GM23338 (cell line): ENCODE data around the gene DHRS7C. TPM values are rescaled to one million over a fixed set of nuclear protein-coding genes. Genes with fewer than 3 reads are reported as not detected.

Source experiments
- ATAC-seq: fragments of 200-7000 bp; cut with Tn5 transposase; 3 replicates; pipeline ENCODE4 v1.9.1; 2020
- DNase-seq: peaks from one replicate; pipeline ENCODE4 v3.0.0-alpha.2; 2015; ENCODE audit warnings: low spot score
- H2AFZ ChIP-seq: fragments of 200-600 bp; sonication (generic); 2 replicates; pipeline ENCODE4 v1.8.0; 2016; ENCODE audit warnings: antibody characterized with exemption, mild to moderate bottlenecking, moderate library complexity
- H3F3A ChIP-seq: fragments of 200-600 bp; sonication (generic); replicated peaks from 2 replicates; pipeline ENCODE4 v1.8.0; 2017; ENCODE audit warnings: antibody characterized with exemption, mixed run types, low read depth
- H3K27ac ChIP-seq: fragments of 200-600 bp; sonication (generic); 2 replicates; pipeline ENCODE4 v1.6.1; 2016; ENCODE audit warnings: low read depth
- H3K27me3 ChIP-seq: fragments of 200-600 bp; sonication (generic); 2 replicates; pipeline ENCODE4 v1.8.0; 2016; ENCODE audit warnings: mild to moderate bottlenecking, mixed run types, moderate library complexity; ENCODE audit not compliant: insufficient read depth
- H3K36me3 ChIP-seq: fragments of 200-600 bp; sonication (generic); 2 replicates; pipeline ENCODE4 v1.8.0; 2016; ENCODE audit warnings: mild to moderate bottlenecking; ENCODE audit not compliant: insufficient read depth
- H3K4me1 ChIP-seq: fragments of 200-600 bp; sonication (generic); 2 replicates; pipeline ENCODE4 v1.8.0; 2016; ENCODE audit warnings: mild to moderate bottlenecking, moderate library complexity; ENCODE audit not compliant: insufficient read depth
- H3K4me2 ChIP-seq: fragments of 200-600 bp; sonication (generic); 2 replicates; pipeline ENCODE4 v1.7.1; 2017; ENCODE audit warnings: mixed run types
- H3K4me3 ChIP-seq: fragments of 200-600 bp; sonication (generic); 2 replicates; pipeline ENCODE4 v1.6.1; 2016; ENCODE audit warnings: mixed run types
- H3K79me2 ChIP-seq: fragments of 200-600 bp; sonication (generic); replicated peaks from 2 replicates; pipeline ENCODE4 v1.8.0; 2017; ENCODE audit warnings: mild to moderate bottlenecking; ENCODE audit not compliant: insufficient read depth
- H3K9me2 ChIP-seq: fragments of 200-600 bp; sonication (generic); 2 replicates; pipeline ENCODE4 v1.8.0; 2017; ENCODE audit not compliant: insufficient read depth
- H4K20me1 ChIP-seq: fragments of 200-600 bp; sonication (generic); replicated peaks from 2 replicates; pipeline ENCODE4 v1.8.0; 2017; ENCODE audit warnings: mild to moderate bottlenecking; ENCODE audit not compliant: insufficient read depth
- H3K27ac Mint-ChIP-seq: 2 replicates; pipeline ENCODE4 v1.8.0; 2020; ENCODE audit warnings: inconsistent platforms, mild to moderate bottlenecking, moderate library complexity, mixed read lengths
- H3K27me3 Mint-ChIP-seq: 3 replicates; pipeline ENCODE4 v1.8.0; 2022; ENCODE audit warnings: low read depth, mild to moderate bottlenecking, moderate library complexity, mixed read lengths, inconsistent platforms; ENCODE audit not compliant: insufficient read depth, poor library complexity
- H3K36me3 Mint-ChIP-seq: 3 replicates; pipeline ENCODE4 v1.8.0; 2021; ENCODE audit warnings: low read depth, mild to moderate bottlenecking, inconsistent platforms, moderate library complexity, mixed read lengths
- H3K4me1 Mint-ChIP-seq: 3 replicates; pipeline ENCODE4 v1.8.0; 2020; ENCODE audit warnings: mild to moderate bottlenecking, inconsistent platforms, mixed read lengths
- H3K4me3 Mint-ChIP-seq: 3 replicates; pipeline ENCODE4 v1.8.0; 2021; ENCODE audit warnings: moderate library complexity, mild to moderate bottlenecking, inconsistent platforms, mixed read lengths
- H3K9me3 Mint-ChIP-seq: 3 replicates; pipeline ENCODE4 v1.8.0; 2020; ENCODE audit warnings: moderate library complexity, mild to moderate bottlenecking, inconsistent platforms, mixed read lengths
- EZH2 ChIP-seq: fragments of 200-600 bp; sonication (generic); IDR thresholded peaks from one replicate; pipeline ENCODE4 v1.8.0; 2017; ENCODE audit warnings: antibody characterized with exemption, mild to moderate bottlenecking, low read depth; ENCODE audit not compliant: unreplicated experiment
- STAT1 ChIP-seq: IDR thresholded peaks from one replicate; pipeline ENCODE4 v1.6.1; 2016; ENCODE audit warnings: antibody characterized with exemption; ENCODE audit not compliant: unreplicated experiment
- ZNF331 ChIP-seq: fragments of 250-450 bp; sonication (Bioruptor Pico); IDR thresholded peaks from 2 replicates; pipeline ENCODE4 v1.5.0; 2020; ENCODE audit warnings: low read depth, mild to moderate bottlenecking, moderate library complexity
- polyA plus RNA-seq: library from polyadenylated mRNA; unstranded; fragments of >200 nt; fragmentation: Nextera tagmentation; extraction: Ambion mirVana; gene quantifications from 2 replicates; pipeline ENCODE4 v1.2.1, GENCODE V29; 2016
- total RNA-seq: library from RNA; depleted of rRNA; stranded (reverse); fragments of >200 nt; shearing (Covaris generic); gene quantifications from 2 replicates; pipeline ENCODE4 v1.2.3, GENCODE V29; 2014
- TF ChIP-seq, protein P1 (sequence below): fragments of 250-450 bp; sonication (Bioruptor Pico); IDR thresholded peaks from 2 replicates; pipeline ENCODE4 v1.5.0; 2020; ENCODE audit warnings: mild to moderate bottlenecking, moderate library complexity
- TF ChIP-seq, protein P2 (sequence below), 2 experiments: fragments of 200-600 bp in 1 of 2; sonication (generic) in 1 of 2; conservative IDR thresholded peaks; 2 replicates each; pipeline versions ENCODE4 v1.5.1 to v1.6.1; 2016 to 2017; ENCODE audit warnings: antibody characterized with exemption in 2 of 2, low read depth in 2 of 2, mild to moderate bottlenecking in 2 of 2, moderate library complexity in 1 of 2

DHRS7C gene
- total and polyA plus RNA-seq, 2 experiments from 2014 or later: not detected

DNA sequence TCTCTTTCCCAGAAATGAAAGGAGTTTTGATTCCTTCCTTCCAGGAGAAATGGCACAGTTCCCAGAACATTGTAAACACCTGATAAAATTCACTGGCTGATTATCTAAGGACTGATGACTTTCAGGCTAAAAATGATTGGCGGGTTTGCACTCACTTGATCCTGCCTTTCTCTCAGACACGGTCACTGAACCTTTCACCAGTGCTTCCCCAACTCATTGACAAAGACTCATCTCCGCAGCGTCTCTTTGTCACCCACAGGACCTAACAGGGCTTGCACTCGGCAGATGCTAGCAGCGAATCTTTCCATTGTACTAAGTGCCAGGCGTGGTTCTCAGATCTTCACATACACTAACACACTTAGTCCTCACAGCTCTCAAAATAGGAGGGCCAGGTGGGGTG is 7.3 kb upstream of the DHRS7C start (continued):
- TF ChIP-seq, protein P1, sequence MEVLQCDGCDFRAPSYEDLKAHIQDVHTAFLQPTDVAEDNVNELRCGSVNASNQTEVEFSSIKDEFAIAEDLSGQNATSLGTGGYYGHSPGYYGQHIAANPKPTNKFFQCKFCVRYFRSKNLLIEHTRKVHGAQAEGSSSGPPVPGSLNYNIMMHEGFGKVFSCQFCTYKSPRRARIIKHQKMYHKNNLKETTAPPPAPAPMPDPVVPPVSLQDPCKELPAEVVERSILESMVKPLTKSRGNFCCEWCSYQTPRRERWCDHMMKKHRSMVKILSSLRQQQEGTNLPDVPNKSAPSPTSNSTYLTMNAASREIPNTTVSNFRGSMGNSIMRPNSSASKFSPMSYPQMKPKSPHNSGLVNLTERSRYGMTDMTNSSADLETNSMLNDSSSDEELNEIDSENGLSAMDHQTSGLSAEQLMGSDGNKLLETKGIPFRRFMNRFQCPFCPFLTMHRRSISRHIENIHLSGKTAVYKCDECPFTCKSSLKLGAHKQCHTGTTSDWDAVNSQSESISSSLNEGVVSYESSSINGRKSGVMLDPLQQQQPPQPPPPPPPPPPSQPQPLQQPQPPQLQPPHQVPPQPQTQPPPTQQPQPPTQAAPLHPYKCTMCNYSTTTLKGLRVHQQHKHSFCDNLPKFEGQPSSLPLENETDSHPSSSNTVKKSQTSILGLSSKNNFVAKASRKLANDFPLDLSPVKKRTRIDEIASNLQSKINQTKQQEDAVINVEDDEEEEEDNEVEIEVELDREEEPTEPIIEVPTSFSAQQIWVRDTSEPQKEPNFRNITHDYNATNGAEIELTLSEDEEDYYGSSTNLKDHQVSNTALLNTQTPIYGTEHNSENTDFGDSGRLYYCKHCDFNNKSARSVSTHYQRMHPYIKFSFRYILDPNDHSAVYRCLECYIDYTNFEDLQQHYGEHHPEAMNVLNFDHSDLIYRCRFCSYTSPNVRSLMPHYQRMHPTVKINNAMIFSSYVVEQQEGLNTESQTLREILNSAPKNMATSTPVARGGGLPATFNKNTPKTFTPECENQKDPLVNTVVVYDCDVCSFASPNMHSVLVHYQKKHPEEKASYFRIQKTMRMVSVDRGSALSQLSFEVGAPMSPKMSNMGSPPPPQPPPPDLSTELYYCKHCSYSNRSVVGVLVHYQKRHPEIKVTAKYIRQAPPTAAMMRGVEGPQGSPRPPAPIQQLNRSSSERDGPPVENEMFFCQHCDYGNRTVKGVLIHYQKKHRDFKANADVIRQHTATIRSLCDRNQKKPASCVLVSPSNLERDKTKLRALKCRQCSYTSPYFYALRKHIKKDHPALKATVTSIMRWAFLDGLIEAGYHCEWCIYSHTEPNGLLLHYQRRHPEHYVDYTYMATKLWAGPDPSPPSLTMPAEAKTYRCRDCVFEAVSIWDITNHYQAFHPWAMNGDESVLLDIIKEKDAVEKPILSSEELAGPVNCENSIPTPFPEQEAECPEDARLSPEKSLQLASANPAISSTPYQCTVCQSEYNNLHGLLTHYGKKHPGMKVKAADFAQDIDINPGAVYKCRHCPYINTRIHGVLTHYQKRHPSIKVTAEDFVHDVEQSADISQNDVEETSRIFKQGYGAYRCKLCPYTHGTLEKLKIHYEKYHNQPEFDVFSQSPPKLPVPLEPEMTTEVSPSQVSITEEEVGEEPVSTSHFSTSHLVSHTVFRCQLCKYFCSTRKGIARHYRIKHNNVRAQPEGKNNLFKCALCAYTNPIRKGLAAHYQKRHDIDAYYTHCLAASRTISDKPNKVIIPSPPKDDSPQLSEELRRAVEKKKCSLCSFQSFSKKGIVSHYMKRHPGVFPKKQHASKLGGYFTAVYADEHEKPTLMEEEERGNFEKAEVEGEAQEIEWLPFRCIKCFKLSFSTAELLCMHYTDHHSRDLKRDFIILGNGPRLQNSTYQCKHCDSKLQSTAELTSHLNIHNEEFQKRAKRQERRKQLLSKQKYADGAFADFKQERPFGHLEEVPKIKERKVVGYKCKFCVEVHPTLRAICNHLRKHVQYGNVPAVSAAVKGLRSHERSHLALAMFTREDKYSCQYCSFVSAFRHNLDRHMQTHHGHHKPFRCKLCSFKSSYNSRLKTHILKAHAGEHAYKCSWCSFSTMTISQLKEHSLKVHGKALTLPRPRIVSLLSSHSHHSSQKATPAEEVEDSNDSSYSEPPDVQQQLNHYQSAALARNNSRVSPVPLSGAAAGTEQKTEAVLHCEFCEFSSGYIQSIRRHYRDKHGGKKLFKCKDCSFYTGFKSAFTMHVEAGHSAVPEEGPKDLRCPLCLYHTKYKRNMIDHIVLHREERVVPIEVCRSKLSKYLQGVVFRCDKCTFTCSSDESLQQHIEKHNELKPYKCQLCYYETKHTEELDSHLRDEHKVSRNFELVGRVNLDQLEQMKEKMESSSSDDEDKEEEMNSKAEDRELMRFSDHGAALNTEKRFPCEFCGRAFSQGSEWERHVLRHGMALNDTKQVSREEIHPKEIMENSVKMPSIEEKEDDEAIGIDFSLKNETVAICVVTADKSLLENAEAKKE: no peak
- TF ChIP-seq STAT1 (no peak), ZNF331 (CRISPR knock-in tag) (no peak)

DNA sequence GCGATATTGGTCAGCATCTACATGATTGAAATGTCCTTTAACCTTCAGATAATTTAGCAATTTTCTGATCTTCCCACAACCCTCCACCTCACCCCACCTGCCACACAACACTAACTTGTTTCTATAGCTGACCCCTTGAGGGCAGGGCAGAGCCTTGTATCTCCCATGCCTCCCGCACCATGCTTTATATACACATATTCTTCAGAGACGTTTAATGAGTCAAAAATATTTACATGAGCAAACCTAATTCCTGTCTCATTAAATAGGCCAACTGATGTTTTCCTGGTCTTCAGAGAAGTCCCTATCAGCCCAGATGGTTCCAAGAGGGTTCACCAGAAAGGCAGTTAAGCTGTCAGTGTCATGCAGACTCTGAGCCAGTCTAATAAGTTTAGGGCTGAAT is 6.6 kb upstream of the DHRS7C start:
- Histone ChIP-seq H3K27me3 (no peaks in the 10 kb centered on the region), H3K4me2 (no peak overlapping the region), H4K20me1 (no peaks in the 10 kb centered on the region), H3K4me3 (no peak overlapping the region), H3F3A (no peaks in the 10 kb centered on the region), H3K27ac (no peak overlapping the region), H3K79me2 (no peaks in the 10 kb centered on the region), H3K9me2 (no peaks in the 10 kb centered on the region), H3K4me1 (no peaks in the 10 kb centered on the region), H2AFZ (0 out of 2 replicates have a peak overlapping the region, but pooled peaks have one; percentile 43), H3K36me3 (no peaks in the 10 kb centered on the region)
- ATAC-seq (peak; percentile 32; the same call in 1 of the 3 replicates), DNase-seq (no peak)
- TF ChIP-seq, protein P2, sequence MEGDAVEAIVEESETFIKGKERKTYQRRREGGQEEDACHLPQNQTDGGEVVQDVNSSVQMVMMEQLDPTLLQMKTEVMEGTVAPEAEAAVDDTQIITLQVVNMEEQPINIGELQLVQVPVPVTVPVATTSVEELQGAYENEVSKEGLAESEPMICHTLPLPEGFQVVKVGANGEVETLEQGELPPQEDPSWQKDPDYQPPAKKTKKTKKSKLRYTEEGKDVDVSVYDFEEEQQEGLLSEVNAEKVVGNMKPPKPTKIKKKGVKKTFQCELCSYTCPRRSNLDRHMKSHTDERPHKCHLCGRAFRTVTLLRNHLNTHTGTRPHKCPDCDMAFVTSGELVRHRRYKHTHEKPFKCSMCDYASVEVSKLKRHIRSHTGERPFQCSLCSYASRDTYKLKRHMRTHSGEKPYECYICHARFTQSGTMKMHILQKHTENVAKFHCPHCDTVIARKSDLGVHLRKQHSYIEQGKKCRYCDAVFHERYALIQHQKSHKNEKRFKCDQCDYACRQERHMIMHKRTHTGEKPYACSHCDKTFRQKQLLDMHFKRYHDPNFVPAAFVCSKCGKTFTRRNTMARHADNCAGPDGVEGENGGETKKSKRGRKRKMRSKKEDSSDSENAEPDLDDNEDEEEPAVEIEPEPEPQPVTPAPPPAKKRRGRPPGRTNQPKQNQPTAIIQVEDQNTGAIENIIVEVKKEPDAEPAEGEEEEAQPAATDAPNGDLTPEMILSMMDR (conservative IDR thresholded peaks at IDR 0.05; ENCODE audit: low read depth in 2 of 2): peak; percentile 10 to 29; a peak in 2 of 4 replicates
- TF ChIP-seq EZH2: no peak
- H3K27me3 Mint-ChIP-seq: peaks cover 6% of the 10 kb centered on the region
- no peaks in the 10 kb centered on the region for H3K36me3 Mint-ChIP-seq
- H3K4me3 Mint-ChIP-seq: no peak overlapping the region
- no peaks in the 10 kb centered on the region for H3K9me3 Mint-ChIP-seq
- H3K4me1 Mint-ChIP-seq: no peaks in the 10 kb centered on the region
- no peak overlapping the region for H3K27ac Mint-ChIP-seq
